Kidney epithelial cell (primary cell): ENCODE measurements around the gene C11orf65. TPM values are rescaled to one million over a fixed set of nuclear protein-coding genes. Genes with fewer than 3 reads are reported as not detected.
"Not testable (repeated sequence)": the region's sequence is repeated elsewhere in the genome, so short reads cannot be mapped to it uniquely, and the experiment has no call there.

ENCODE experiments used
- DNase-seq: peaks from one replicate; pipeline ENCODE4 v3.0.0-alpha.2; 2010; ENCODE audit warnings: low read depth
- H3K27me3 ChIP-seq: 2 replicates; pipeline ENCODE4 v1.6.0; 2011; ENCODE audit warnings: low read length; ENCODE audit not compliant: control insufficient read depth, insufficient read depth
- H3K36me3 ChIP-seq: 2 replicates; pipeline ENCODE4 v1.5.1; 2011; ENCODE audit warnings: low read length; ENCODE audit not compliant: control insufficient read depth, insufficient read depth
- H3K4me3 ChIP-seq: 2 replicates; pipeline ENCODE4 v1.5.1; 2011; ENCODE audit warnings: low read depth, mild to moderate bottlenecking, control low read depth, low read length
- CTCF ChIP-seq: IDR thresholded peaks from 2 replicates; pipeline ENCODE4 v1.5.1; 2011; ENCODE audit warnings: mild to moderate bottlenecking, moderate library complexity, low read length, control low read depth, inconsistent platforms; ENCODE audit not compliant: insufficient read depth, poor library complexity, severe bottlenecking
- total RNA-seq: library from RNA; depleted of rRNA; stranded (reverse); fragments of >200 nt; gene quantifications from 2 replicates; pipeline ENCODE4 v1.2.3, GENCODE V29; 2015

Gene C11orf65
- total RNA-seq, 1 donor from 2014 or later, result 0.25 TPM

DNA sequence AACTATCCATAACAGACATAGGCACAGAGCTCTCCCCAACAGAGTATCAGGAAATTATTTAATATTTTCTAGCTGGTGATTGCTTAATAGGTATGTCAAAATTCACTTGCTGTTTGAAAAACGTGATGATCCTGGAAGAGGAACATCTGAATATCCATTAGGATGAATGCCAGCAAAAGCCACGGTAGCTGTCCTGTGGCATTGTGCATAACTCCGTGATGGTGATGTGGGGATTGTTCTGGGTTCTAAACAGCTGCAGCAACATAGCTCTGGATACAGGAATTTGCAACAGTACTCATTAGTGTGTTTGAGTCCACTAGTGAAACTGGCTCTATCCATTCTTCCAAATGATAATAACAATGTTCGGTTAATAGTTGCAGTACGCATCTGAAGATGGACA is 78.8 kb downstream of the C11orf65 start:
- Histone ChIP-seq H3K27me3 (no peaks in the 10 kb centered on the region), H3K4me3 (no peak overlapping the region), H3K36me3 (no peaks in the 10 kb centered on the region)
- DNase-seq, result no peak
- no peak for TF ChIP-seq CTCF

DNA sequence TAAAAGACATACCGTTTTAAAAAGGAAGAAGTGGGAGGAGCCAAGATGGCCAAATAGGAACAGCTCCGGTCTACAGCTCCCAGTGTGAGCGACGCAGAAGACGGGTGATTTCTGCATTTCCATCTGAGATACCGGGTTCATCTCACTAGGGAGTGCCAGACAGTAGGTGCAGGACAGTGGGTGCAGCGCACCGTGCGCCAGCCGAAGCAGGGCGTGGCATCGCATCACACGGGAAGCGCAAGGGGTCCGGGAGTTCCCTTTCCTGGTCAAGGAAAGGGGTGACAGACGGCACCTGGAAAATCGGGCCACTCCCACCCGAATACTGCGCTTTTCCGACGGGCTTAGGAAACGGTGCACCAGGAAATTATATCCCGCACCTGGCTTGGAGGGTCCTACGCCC is 93.8 kb downstream of the C11orf65 start:
- not testable (repeated sequence) for H3K36me3 ChIP-seq, H3K4me3 ChIP-seq, DNase-seq, H3K27me3 ChIP-seq

GRCh38 chr11:108370990-108371389 is 96.3 kb downstream of the C11orf65 start:
- no peak for DNase-seq
- TF ChIP-seq CTCF, result no peak

GRCh38 chr11:108370315-108370714 is 97.0 kb downstream of the C11orf65 start:
- no peaks in the 10 kb centered on the region for H3K36me3 ChIP-seq
- no peak for DNase-seq
- H3K27me3 ChIP-seq, result no peaks in the 10 kb centered on the region
- no peak for TF ChIP-seq CTCF
- H3K4me3 ChIP-seq, result no peak overlapping the region

More at GRCh38 chr11:108370990-108371389, 96.3 kb downstream of the C11orf65 start:
- H3K27me3 ChIP-seq, result no peaks in the 10 kb centered on the region
- no peak overlapping the region for H3K4me3 ChIP-seq
- no peaks in the 10 kb centered on the region for H3K36me3 ChIP-seq

GRCh38 chr11:108369064-108369463 is 98.3 kb downstream of the C11orf65 start:
- no peak for TF ChIP-seq CTCF
- H3K36me3 ChIP-seq, result no peaks in the 10 kb centered on the region
- H3K27me3 ChIP-seq, result no peaks in the 10 kb centered on the region
- H3K4me3 ChIP-seq, result no peak overlapping the region
- DNase-seq, result no peak

- H3K4me3 ChIP-seq, result no peak overlapping the region
- DNase-seq, result no peak
- no peaks in the 10 kb centered on the region for H3K27me3 ChIP-seq
- H3K36me3 ChIP-seq, result no peaks in the 10 kb centered on the region
- TF ChIP-seq CTCF, result no peak
These were observed 99.2 kb downstream of the C11orf65 start for GRCh38 chr11:108368134-108368533.
